Measurements from ENCODE around the gene NOP53.

DNA sequence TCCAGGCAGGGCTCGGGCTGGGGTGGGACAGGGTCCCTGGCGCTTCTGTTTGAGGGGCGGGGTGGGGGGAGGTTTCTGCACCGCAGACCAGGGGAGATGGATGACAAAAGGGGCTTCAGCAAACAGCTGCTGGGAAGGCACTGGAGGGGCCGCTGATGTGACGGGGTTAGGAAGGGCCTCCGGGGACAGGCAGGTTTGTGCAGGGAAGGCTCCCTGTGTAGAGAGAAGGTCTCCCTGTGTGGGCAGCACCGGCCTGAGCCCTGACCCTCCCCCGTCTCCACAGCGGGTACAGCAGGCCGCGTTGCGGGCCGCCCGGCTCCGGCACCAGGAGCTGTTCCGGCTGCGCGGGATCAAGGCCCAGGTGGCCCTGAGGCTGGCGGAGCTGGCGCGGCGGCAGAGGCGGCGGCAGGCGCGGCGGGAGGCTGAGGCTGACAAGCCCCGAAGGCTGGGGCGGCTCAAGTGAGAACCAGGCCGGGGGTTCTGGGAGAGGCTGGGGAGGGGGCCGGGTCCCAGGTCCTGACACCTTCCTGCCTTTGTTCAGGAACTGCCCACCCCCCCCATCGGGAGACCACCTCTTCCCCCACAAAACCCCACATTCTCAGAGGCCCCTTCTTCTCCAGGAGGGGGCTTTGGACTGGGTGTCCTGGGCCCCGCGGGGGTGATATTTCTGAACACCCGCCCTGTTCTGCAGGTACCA is 9.9 kb downstream of the NOP53 start:
- TF ChIP-seq CTCF (conservative IDR thresholded peaks at IDR 0.05 in 1 of 2, IDR thresholded peaks at IDR 0.05 in 1 of 2; ENCODE audit: extremely low read depth in 1 of 2, insufficient read depth in 1 of 2, low read depth in 1 of 2, low read length in 2 of 2) (no peak), EZH2 (IDR thresholded peaks at IDR 0.05; ENCODE audit: borderline replicate concordance, low read length) (no peak)
